Kidney epithelial cell (primary cell): Measurements from ENCODE around the gene WT1. TPM values are rescaled to one million over a fixed set of nuclear protein-coding genes. Genes with fewer than 3 reads are reported as not detected.

Experiments used
- DNase-seq: peaks from one replicate; pipeline ENCODE4 v3.0.0-alpha.2; 2010; ENCODE audit warnings: low read depth
- H3K27me3 ChIP-seq: 2 replicates; pipeline ENCODE4 v1.6.0; 2011; ENCODE audit warnings: low read length; ENCODE audit not compliant: control insufficient read depth, insufficient read depth
- H3K36me3 ChIP-seq: 2 replicates; pipeline ENCODE4 v1.5.1; 2011; ENCODE audit warnings: low read length; ENCODE audit not compliant: control insufficient read depth, insufficient read depth
- H3K4me3 ChIP-seq: 2 replicates; pipeline ENCODE4 v1.5.1; 2011; ENCODE audit warnings: low read depth, mild to moderate bottlenecking, control low read depth, low read length
- CTCF ChIP-seq: IDR thresholded peaks from 2 replicates; pipeline ENCODE4 v1.5.1; 2011; ENCODE audit warnings: mild to moderate bottlenecking, moderate library complexity, low read length, control low read depth, inconsistent platforms; ENCODE audit not compliant: insufficient read depth, poor library complexity, severe bottlenecking
- total RNA-seq: library from RNA; depleted of rRNA; stranded (reverse); fragments of >200 nt; gene quantifications from 2 replicates; pipeline ENCODE4 v1.2.3, GENCODE V29; 2015

The WT1 gene
- total RNA-seq, 1 donor from 2014 or later: 8.5 TPM

DNA sequence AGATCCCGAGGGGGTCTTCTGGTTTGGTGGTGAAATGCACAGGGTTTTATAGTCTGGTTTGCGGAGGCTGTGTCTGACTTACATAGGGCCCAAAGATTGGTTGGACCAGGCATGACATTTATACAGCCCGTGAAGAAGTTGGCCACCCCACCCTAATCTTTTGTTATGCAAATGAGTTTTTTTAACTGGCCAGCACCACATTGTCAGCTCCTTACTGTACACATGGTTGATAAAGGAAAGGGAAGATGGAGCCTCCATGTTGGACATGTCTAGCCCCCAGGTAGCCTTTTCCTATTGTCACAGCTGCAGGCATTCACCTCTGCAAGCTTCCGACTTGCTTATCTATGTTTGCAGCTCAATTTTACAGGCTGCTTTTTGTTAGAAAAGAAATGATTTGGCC lies 70.1 kb downstream of the WT1 start:
- no peak for TF ChIP-seq CTCF

DNA sequence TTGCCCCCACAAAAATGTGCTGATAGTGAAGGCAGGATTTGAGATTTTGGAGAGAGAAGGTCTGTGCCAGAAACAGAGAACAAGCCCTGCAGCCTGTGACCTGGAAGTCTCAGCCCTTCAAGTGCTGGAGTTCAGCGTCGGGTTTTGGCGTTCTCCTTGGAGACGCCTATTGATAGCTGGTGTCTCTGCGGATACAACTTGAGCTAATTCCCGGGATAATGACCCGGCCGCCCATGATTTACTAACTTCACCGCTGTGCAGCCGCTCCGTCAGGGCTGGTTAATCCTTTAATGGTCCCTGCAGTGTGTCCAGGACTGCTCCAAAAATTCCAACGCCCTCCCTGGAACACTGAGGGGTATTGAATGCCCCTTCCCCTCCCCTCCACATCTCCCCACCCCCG lies 76.6 kb downstream of the WT1 start:
- DNase-seq: no peak
- Histone ChIP-seq H3K36me3 (no peaks in the 10 kb centered on the region), H3K4me3 (no peak overlapping the region), H3K27me3 (peaks cover 7% of the 10 kb centered on the region)
- TF ChIP-seq CTCF: no peak

More for the DNA sequence above, 70.1 kb downstream of the WT1 start:
- H3K27me3 ChIP-seq: no peaks in the 10 kb centered on the region
- DNase-seq: no peak
- H3K4me3 ChIP-seq: no peak overlapping the region
- H3K36me3 ChIP-seq: no peaks in the 10 kb centered on the region

- TF ChIP-seq CTCF: no peak
- H3K27me3 ChIP-seq: peaks cover 7% of the 10 kb centered on the region
- no peak for DNase-seq
- no peak overlapping the region for H3K4me3 ChIP-seq
- no peaks in the 10 kb centered on the region for H3K36me3 ChIP-seq
Measured at GRCh38 chr11:32353884-32354283, 81.5 kb downstream of the WT1 start.

DNA sequence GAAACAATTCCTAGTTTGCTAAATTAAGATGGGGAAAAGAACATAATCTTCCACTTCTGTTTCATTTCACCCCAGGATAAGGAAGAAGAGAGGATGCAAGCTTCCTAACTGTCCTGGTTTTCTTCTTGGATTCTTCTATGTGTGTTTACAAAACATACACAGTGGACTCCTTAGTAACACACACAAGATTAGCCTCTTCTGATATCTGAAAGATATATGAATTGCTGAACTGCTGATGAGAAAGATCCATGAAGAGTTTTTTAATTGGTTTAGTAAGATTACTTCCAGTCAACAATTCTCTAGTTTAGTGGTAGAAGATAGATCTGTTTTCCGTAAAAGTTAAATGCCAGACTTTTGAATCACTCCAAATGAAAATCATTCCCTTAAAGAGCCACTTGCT lies 86.8 kb downstream of the WT1 start:
- Histone ChIP-seq H3K36me3 (no peaks in the 10 kb centered on the region), H3K4me3 (no peak overlapping the region), H3K27me3 (no peaks in the 10 kb centered on the region)
- DNase-seq: no peak
- TF ChIP-seq CTCF: no peak

DNA sequence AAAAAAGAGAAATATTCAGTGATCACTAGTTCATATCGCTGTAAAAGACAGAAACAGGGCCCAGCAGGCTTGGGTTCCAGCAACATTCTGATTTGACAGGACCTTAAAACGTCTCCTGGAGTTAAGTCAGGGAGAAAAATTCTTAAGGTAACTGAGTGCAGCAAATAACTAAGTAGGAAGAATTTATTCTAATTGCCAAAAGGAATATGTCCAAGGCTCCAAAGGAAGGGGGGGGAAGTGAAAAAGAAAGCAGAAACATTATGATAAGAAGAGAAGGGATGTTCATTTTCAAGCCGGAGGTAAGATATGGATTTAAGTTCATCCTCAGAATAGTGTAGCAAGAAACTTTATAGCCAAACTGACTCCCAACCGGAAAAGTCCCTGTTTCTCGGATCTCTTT lies 90.4 kb downstream of the WT1 start:
- TF ChIP-seq CTCF: no peak
- Histone ChIP-seq H3K27me3 (no peaks in the 10 kb centered on the region), H3K36me3 (no peaks in the 10 kb centered on the region), H3K4me3 (no peak overlapping the region)
- no peak for DNase-seq

DNA sequence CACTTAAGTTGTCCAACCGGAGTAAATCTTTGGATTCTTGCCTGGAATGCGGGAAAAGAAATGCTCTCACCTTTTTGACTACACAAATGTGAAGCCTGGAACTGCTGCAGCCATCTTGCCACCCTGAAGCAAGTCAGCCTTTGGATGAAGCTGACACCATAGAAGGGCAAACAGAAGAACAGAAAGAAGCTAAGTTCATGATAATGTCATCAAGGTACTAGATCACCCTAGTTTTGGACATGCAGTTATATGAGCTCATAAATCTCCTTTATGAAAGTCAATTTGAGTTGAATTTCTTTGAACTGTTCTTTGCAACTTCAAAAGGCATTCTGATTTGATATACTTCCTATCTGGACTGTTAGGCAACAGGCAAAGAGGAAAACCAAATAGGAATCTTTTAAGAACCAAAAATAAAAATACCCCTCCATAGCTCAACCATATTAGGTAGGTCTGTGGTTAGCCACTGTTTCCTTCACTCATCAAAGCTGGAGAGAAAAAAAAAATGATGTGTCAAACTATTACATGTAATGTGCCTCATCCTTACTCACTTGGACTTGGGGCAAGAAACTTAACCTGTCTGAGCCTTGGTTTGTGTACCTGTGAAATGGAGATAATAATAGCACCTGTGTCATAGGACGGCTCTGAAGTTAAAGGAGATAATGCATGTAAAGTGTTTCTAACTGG lies 91.9 kb downstream of the WT1 start:
- Histone ChIP-seq H3K4me3 (no peak overlapping the region), H3K27me3 (no peaks in the 10 kb centered on the region), H3K36me3 (no peaks in the 10 kb centered on the region)
- no peak for DNase-seq
- no peak for TF ChIP-seq CTCF
